Liver (tissue), 9 donors: ENCODE measurements around the gene MT1F. TPM values are rescaled to one million over a fixed set of nuclear protein-coding genes. Genes with fewer than 3 reads are reported as not detected.

Experiments used
- DNase-seq: peaks from one replicate; pipeline ENCODE4 v3.0.0-alpha.2; 2017; ENCODE audit warnings: low spot score
- H3K27ac ChIP-seq, 2 donors: one replicate each; pipeline ENCODE4 v1.7.0; 2013; ENCODE audit warnings: inconsistent platforms in 2 of 2, low read length in 2 of 2, control low read depth in 1 of 2, low read depth in 1 of 2, mild to moderate bottlenecking in 1 of 2
- H3K27me3 ChIP-seq, 4 donors: one replicate each; pipeline versions ENCODE4 v1.6.1 to v1.7.0; 2013; ENCODE audit warnings: low read length in 3 of 4, inconsistent platforms in 1 of 4, mild to moderate bottlenecking in 1 of 4, moderate library complexity in 1 of 4; ENCODE audit not compliant: control insufficient read depth in 4 of 4, insufficient read depth in 4 of 4
- H3K36me3 ChIP-seq, 4 donors: one replicate each; pipeline versions ENCODE4 v1.6.1 to v1.7.0; 2013; ENCODE audit warnings: low read length in 3 of 4, mild to moderate bottlenecking in 3 of 4, low read depth in 1 of 4, moderate library complexity in 1 of 4; ENCODE audit not compliant: control insufficient read depth in 4 of 4, insufficient read depth in 3 of 4
- H3K4me1 ChIP-seq, 4 donors: one replicate each; pipeline versions ENCODE4 v1.6.1 to v1.7.0; 2013; ENCODE audit warnings: low read length in 3 of 4, mild to moderate bottlenecking in 3 of 4, moderate library complexity in 1 of 4; ENCODE audit not compliant: control insufficient read depth in 4 of 4, insufficient read depth in 4 of 4
- H3K4me3 ChIP-seq, 3 donors: one replicate each; pipeline versions ENCODE4 v1.6.1 to v1.7.0; 2013; ENCODE audit warnings: low read length in 3 of 3, control low read depth in 1 of 3, low read depth in 1 of 3, mild to moderate bottlenecking in 1 of 3
- H3K9ac ChIP-seq, 2 donors: one replicate each; pipeline ENCODE4 v1.7.0; 2013; ENCODE audit warnings: low read length in 2 of 2, mild to moderate bottlenecking in 2 of 2, moderate library complexity in 2 of 2, control low read depth in 1 of 2, low read depth in 1 of 2
- H3K9me3 ChIP-seq, 4 donors: one replicate each; pipeline versions ENCODE4 v1.6.1 to v1.7.0; 2013; ENCODE audit warnings: low read length in 3 of 4; ENCODE audit not compliant: control insufficient read depth in 4 of 4
- EGR1 ChIP-seq, 2 donors: IDR thresholded peaks; 2 replicates each; pipeline ENCODE4 v1.6.1; 2016 to 2018; ENCODE audit warnings: antibody characterized with exemption in 2 of 2, low read depth in 2 of 2
- FOXA1 ChIP-seq: IDR thresholded peaks from 2 replicates; pipeline ENCODE4 v1.6.1; 2016; ENCODE audit warnings: antibody characterized with exemption
- FOXA2 ChIP-seq: IDR thresholded peaks from 2 replicates; pipeline ENCODE4 v1.6.1; 2016; ENCODE audit warnings: antibody characterized with exemption
- GABPA ChIP-seq, 2 donors: IDR thresholded peaks in 1 of 2; conservative IDR thresholded peaks in 1 of 2; 2 replicates each; pipeline ENCODE4 v1.6.1; 2016; ENCODE audit warnings: antibody characterized with exemption in 2 of 2, mild to moderate bottlenecking in 1 of 2, moderate library complexity in 1 of 2
- HNF4A ChIP-seq, 2 donors: conservative IDR thresholded peaks; 2 replicates each; pipeline ENCODE4 v1.6.1; 2016; ENCODE audit warnings: antibody characterized with exemption in 2 of 2, mild to moderate bottlenecking in 2 of 2
- HNF4G ChIP-seq: IDR thresholded peaks from 2 replicates; pipeline ENCODE4 v1.6.1; 2016; ENCODE audit warnings: antibody characterized with exemption
- JUND ChIP-seq, 2 donors: IDR thresholded peaks; 2 replicates each; pipeline ENCODE4 v1.6.1; 2016; ENCODE audit warnings: antibody characterized with exemption in 2 of 2
- NR2F2 ChIP-seq: IDR thresholded peaks from 2 replicates; pipeline ENCODE4 v1.6.1; 2016; ENCODE audit warnings: antibody characterized with exemption
- REST ChIP-seq: IDR thresholded peaks from 2 replicates; pipeline ENCODE4 v1.6.1; 2016; ENCODE audit warnings: antibody characterized with exemption, mild to moderate bottlenecking
- RXRA ChIP-seq, 2 donors: IDR thresholded peaks; 2 replicates each; pipeline ENCODE4 v1.6.1; 2017 to 2018; ENCODE audit warnings: antibody characterized with exemption in 2 of 2, mild to moderate bottlenecking in 1 of 2
- SP1 ChIP-seq: IDR thresholded peaks from 2 replicates; pipeline ENCODE4 v1.6.1; 2018; ENCODE audit warnings: antibody characterized with exemption, mild to moderate bottlenecking
- YY1 ChIP-seq: IDR thresholded peaks from 2 replicates; pipeline ENCODE4 v1.6.1; 2016; ENCODE audit warnings: antibody characterized with exemption, mild to moderate bottlenecking
- WGBS: extraction: QIAGEN DNeasy Blood & Tissue Kit; methylation state at CpG from one replicate; pipeline ENCODE4 v1.1.7; 2013; 5-methylcytosine and 5-hydroxymethylcytosine counted together
- polyA plus RNA-seq, 2 donors: library from polyadenylated mRNA; stranded (reverse) in 1 of 2; unstranded in 1 of 2; fragments of 200-250 nt in 1 of 2; fragments of >200 nt in 1 of 2; fragmentation: Nextera tagmentation in 1 of 2; extraction: Ambion mirVana in 1 of 2; gene quantifications; one replicate each; pipeline versions ENCODE4 v1.2.1 to v1.2.3, GENCODE V29; 2013 to 2015
- total RNA-seq, 2 donors: library from RNA; depleted of rRNA; stranded (reverse); fragments of >200 nt; gene quantifications; one replicate each; pipeline ENCODE4 v1.2.3, GENCODE V29; 2014
- TF ChIP-seq, protein P1 (sequence below): IDR thresholded peaks from 2 replicates; pipeline ENCODE4 v1.6.1; 2016; ENCODE audit warnings: antibody characterized with exemption
- TF ChIP-seq, protein P2 (sequence below): IDR thresholded peaks from 2 replicates; pipeline ENCODE4 v1.6.1; 2016; ENCODE audit warnings: antibody characterized with exemption
- TF ChIP-seq, protein P3 (sequence below): fragments of 150-350 bp; IDR thresholded peaks from 2 replicates; pipeline ENCODE4 v1.5.1; 2017; ENCODE audit warnings: improper control_type of control experiment, low read depth, low read length; ENCODE audit not compliant: missing input control
- donor health status: healthy.
- donor health status: healthy.
- donor health status: healthy.
- donor health status: healthy.
- donor health status: healthy.

The MT1F gene
- total and polyA plus RNA-seq, 4 donors = 14.2 to 895 (median 134) TPM

GRCh38 chr16:56658327-56658875, 642 bp downstream of the MT1F start:
- TF ChIP-seq SP1 (no peak), RXRA (IDR thresholded peaks at IDR 0.05) (no peak), EGR1 (IDR thresholded peaks at IDR 0.05; ENCODE audit: low read depth in 2 of 2) (no peak), YY1 (no peak), FOXA2 (no peak), GABPA (IDR thresholded peaks at IDR 0.05 in 1 of 2, conservative IDR thresholded peaks at IDR 0.05 in 1 of 2) (no peak), NR2F2 (no peak), HNF4G (no peak), REST (no peak), FOXA1 (no peak)
- TF ChIP-seq, protein P1, sequence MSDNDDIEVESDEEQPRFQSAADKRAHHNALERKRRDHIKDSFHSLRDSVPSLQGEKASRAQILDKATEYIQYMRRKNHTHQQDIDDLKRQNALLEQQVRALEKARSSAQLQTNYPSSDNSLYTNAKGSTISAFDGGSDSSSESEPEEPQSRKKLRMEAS = no peak
- TF ChIP-seq, protein P2, sequence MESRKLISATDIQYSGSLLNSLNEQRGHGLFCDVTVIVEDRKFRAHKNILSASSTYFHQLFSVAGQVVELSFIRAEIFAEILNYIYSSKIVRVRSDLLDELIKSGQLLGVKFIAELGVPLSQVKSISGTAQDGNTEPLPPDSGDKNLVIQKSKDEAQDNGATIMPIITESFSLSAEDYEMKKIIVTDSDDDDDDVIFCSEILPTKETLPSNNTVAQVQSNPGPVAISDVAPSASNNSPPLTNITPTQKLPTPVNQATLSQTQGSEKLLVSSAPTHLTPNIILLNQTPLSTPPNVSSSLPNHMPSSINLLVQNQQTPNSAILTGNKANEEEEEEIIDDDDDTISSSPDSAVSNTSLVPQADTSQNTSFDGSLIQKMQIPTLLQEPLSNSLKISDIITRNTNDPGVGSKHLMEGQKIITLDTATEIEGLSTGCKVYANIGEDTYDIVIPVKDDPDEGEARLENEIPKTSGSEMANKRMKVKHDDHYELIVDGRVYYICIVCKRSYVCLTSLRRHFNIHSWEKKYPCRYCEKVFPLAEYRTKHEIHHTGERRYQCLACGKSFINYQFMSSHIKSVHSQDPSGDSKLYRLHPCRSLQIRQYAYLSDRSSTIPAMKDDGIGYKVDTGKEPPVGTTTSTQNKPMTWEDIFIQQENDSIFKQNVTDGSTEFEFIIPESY = no peak
- peaks cover 0 to 3% (median 0%) of the 10 kb centered on the region in 4 donors for H3K36me3 ChIP-seq
- no peaks in the 10 kb centered on the region for H3K27me3 ChIP-seq
- no peaks in the 10 kb centered on the region for H3K9me3 ChIP-seq
- no peak for DNase-seq
- peaks cover 6 to 19% (median 15%) of the 10 kb centered on the region in 4 donors for H3K4me1 ChIP-seq
- H3K4me3 ChIP-seq = peak overlapping the region; percentile 54 to 74 (median 69)
- H3K9ac ChIP-seq = peak overlapping the region; percentile 48 to 55
- 21% methylated on average over 10 of the region's 10 CpGs for WGBS
- peak overlapping the region; percentile 70 to 85 for H3K27ac ChIP-seq

DNA sequence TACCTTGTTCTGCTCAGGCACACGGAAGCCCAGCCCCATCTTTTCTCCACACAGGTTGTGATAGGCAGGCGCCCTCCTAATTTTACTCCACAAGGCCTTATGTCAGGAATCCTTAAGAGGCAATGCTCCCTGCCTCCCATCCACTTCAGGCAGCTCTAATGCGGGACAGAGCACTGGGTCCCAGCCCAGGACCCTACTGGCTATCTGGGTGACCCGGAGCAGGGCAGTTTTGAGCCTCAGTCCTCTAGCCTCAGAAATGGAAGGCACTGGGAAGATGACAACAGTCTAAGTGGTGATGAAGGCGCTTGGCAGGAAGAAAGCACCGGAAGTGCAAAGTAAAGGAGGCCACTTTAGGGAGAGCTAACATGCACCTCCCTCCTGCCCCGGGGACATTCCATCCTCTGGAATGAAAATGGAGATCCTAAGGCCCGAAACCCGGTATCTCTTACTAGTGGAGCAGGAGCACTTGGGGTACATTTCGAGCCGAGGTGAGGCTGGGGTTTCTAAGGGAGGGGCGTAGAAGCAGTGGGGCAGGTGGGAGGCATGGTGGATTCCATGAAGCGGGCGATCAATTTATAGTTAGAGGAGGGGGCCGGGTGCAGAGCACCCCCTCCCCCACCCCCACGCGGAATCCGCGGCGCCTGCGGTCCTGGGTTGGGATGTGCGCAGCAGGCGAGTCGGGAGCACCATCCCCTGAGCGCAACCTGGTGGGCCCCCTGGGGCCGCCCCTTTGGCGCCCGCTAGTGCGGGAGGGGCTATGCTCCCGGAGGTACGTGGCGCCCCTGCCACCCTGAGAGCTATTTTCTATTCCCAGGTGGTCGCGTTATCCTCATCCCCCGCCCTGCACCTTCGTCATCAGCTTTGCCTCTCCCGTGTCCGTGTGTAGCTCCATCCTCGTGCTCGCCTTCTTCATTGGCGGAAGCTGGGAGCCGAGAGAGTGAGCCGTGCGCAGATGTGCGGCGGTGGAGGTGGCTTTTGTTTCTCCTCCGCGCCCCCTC, 4.9 kb downstream of the MT1F start:
- 44% methylated on average over 48 of the region's 48 CpGs for WGBS
- Histone ChIP-seq H3K9me3 (no peaks in the 10 kb centered on the region), H3K4me3 (no peak overlapping the region), H3K27ac (no peak overlapping the region), H3K9ac (no peak overlapping the region), H3K4me1 (peaks cover 3 to 20% (median 11%) of the 10 kb centered on the region in 4 donors), H3K27me3 (no peaks in the 10 kb centered on the region), H3K36me3 (peaks cover 0 to 3% (median 0%) of the 10 kb centered on the region in 4 donors)
- TF ChIP-seq HNF4A (conservative IDR thresholded peaks at IDR 0.05) = no peak
- TF ChIP-seq, protein P3, sequence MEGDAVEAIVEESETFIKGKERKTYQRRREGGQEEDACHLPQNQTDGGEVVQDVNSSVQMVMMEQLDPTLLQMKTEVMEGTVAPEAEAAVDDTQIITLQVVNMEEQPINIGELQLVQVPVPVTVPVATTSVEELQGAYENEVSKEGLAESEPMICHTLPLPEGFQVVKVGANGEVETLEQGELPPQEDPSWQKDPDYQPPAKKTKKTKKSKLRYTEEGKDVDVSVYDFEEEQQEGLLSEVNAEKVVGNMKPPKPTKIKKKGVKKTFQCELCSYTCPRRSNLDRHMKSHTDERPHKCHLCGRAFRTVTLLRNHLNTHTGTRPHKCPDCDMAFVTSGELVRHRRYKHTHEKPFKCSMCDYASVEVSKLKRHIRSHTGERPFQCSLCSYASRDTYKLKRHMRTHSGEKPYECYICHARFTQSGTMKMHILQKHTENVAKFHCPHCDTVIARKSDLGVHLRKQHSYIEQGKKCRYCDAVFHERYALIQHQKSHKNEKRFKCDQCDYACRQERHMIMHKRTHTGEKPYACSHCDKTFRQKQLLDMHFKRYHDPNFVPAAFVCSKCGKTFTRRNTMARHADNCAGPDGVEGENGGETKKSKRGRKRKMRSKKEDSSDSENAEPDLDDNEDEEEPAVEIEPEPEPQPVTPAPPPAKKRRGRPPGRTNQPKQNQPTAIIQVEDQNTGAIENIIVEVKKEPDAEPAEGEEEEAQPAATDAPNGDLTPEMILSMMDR = no peak
- no peak for TF ChIP-seq JUND (IDR thresholded peaks at IDR 0.05)
- no peak for TF ChIP-seq SP1
- TF ChIP-seq FOXA2 = no peak
- TF ChIP-seq FOXA1 = no peak
- TF ChIP-seq HNF4G = no peak
- no peak for TF ChIP-seq REST
- no peak for TF ChIP-seq RXRA (IDR thresholded peaks at IDR 0.05)
- TF ChIP-seq, protein P1 = no peak
- TF ChIP-seq GABPA (IDR thresholded peaks at IDR 0.05 in 1 of 2, conservative IDR thresholded peaks at IDR 0.05 in 1 of 2) = no peak
- no peak for DNase-seq
